Keratinocyte (primary cell): ENCODE measurements around the gene ZNF423.

Experiments used
- CTCF ChIP-seq, 3 experiments: IDR thresholded peaks in 1 of 3; conservative IDR thresholded peaks in 1 of 3; optimal IDR thresholded peaks in 1 of 3; 2 replicates in 2 of 3; 3 replicates in 1 of 3; pipeline versions ENCODE3 to v1.5.1; 2011; ENCODE audit warnings: low read length in 3 of 3, mild to moderate bottlenecking in 3 of 3, moderate library complexity in 2 of 3, control low read depth in 1 of 3, inconsistent platforms in 1 of 3; ENCODE audit not compliant: insufficient read depth in 2 of 3; ENCODE audit errors: extremely low read depth in 1 of 3
- EZH2 ChIP-seq: IDR thresholded peaks from one replicate; pipeline ENCODE4 v1.6.1; 2012; ENCODE audit warnings: inconsistent platforms, mild to moderate bottlenecking, low read length, moderate library complexity

- TF ChIP-seq EZH2, result no peak
- TF ChIP-seq CTCF (optimal IDR thresholded peaks at IDR 0.05 in 1 of 3, IDR thresholded peaks at IDR 0.05 in 1 of 3, conservative IDR thresholded peaks at IDR 0.05 in 1 of 3; ENCODE audit: extremely low read depth in 1 of 3, insufficient read depth in 2 of 3, low read length in 3 of 3), result no peak
Measured at GRCh38 chr16:49900875-49901274, 45.0 kb upstream of the ZNF423 start.
